Peyer's patch (tissue), 4 donors: ENCODE measurements around the gene IRF9. TPM values are rescaled to one million over a fixed set of nuclear protein-coding genes. Genes with fewer than 3 reads are reported as not detected.

Experiments
- DNase-seq, 3 donors: peaks; one replicate each; pipeline ENCODE4 v3.0.0-alpha.2; 2017 to 2019
- H3K27ac ChIP-seq, 4 donors: fragments of 200-600 bp; sonication (generic); one replicate each; pipeline ENCODE4 v1.5.1; 2016 to 2019
- H3K27me3 ChIP-seq, 2 donors: fragments of 200-600 bp; sonication (generic); one replicate each; pipeline ENCODE4 v1.5.1; 2019
- H3K36me3 ChIP-seq, 3 donors: fragments of 200-600 bp; sonication (generic); one replicate each; pipeline ENCODE4 v1.5.1; 2016 to 2019
- H3K4me1 ChIP-seq, 4 donors: fragments of 200-600 bp; sonication (generic); one replicate each; pipeline ENCODE4 v1.5.1; 2016 to 2019
- H3K4me3 ChIP-seq, 4 donors: fragments of 200-600 bp; sonication (generic); 1 replicate in 3 of 4; 2 replicates in 1 of 4; pipeline ENCODE4 v1.5.1; 2016 to 2019; ENCODE audit warnings: mild to moderate bottlenecking in 1 of 4
- H3K9me3 ChIP-seq, 4 donors: fragments of 200-600 bp; sonication (generic); one replicate each; pipeline ENCODE4 v1.5.1; 2016 to 2019; ENCODE audit warnings: mild to moderate bottlenecking in 1 of 4
- POLR2A ChIP-seq, 2 donors: fragments of 450-650 bp; IDR thresholded peaks; one replicate each; pipeline ENCODE4 v1.5.1; 2017; ENCODE audit warnings: antibody characterized with exemption in 2 of 2, mild to moderate bottlenecking in 2 of 2, moderate library complexity in 2 of 2
- total RNA-seq, 4 donors: library from RNA; depleted of rRNA; stranded (reverse); fragments of >200 nt; gene quantifications; one replicate each; pipeline ENCODE4 v1.1.0, GENCODE V29; 2016
- TF ChIP-seq, protein P1 (sequence below), 6 experiments: fragments of 450-650 bp in 4 of 6; fragments of 200-600 bp in 2 of 6; sonication (generic) in 1 of 6; IDR thresholded peaks; one replicate each; pipeline ENCODE4 v1.5.1; 2017 to 2019; ENCODE audit warnings: antibody characterized with exemption in 6 of 6, mild to moderate bottlenecking in 3 of 6, moderate library complexity in 1 of 6

Gene IRF9
- total RNA-seq, 4 donors from 2014 or later, result 64.1 to 219 (median 80.8) TPM

- DNase-seq, result no peak
- Histone ChIP-seq H3K9me3 (no peaks in the 10 kb centered on the region), H3K4me1 (peaks cover 0 to 3% (median 0%) of the 10 kb centered on the region in 4 donors), H3K27ac (no peak overlapping the region), H3K36me3 (peaks cover 0 to 2% (median 0%) of the 10 kb centered on the region in 3 donors), H3K4me3 (no peak overlapping the region), H3K27me3 (no peaks in the 10 kb centered on the region)
- TF ChIP-seq POLR2A (IDR thresholded peaks at IDR 0.05), result no peak
Measured at GRCh38 chr14:24129410-24129998, 31.6 kb upstream of the IRF9 start.

GRCh38 chr14:24130380-24130716, 30.7 kb upstream of the IRF9 start, which contains the start of gene FITM1:
Gene FITM1 (plus strand): TSS chr14:24130659. CDS start chr14:24131564, 905 bp downstream.
- Histone ChIP-seq H3K9me3 (no peaks in the 10 kb centered on the region), H3K4me3 (no peak within 1 kb of the TSS), H3K27me3 (no peaks in the 10 kb centered on the region), H3K4me1 (peaks cover 0 to 3% (median 2%) of the 10 kb centered on the region in 4 donors), H3K27ac (peak within 1 kb of the TSS in 2 of 4 donors; percentile 10 to 29), H3K36me3 (no peaks in the 10 kb centered on the region)
- TF ChIP-seq, protein P1, sequence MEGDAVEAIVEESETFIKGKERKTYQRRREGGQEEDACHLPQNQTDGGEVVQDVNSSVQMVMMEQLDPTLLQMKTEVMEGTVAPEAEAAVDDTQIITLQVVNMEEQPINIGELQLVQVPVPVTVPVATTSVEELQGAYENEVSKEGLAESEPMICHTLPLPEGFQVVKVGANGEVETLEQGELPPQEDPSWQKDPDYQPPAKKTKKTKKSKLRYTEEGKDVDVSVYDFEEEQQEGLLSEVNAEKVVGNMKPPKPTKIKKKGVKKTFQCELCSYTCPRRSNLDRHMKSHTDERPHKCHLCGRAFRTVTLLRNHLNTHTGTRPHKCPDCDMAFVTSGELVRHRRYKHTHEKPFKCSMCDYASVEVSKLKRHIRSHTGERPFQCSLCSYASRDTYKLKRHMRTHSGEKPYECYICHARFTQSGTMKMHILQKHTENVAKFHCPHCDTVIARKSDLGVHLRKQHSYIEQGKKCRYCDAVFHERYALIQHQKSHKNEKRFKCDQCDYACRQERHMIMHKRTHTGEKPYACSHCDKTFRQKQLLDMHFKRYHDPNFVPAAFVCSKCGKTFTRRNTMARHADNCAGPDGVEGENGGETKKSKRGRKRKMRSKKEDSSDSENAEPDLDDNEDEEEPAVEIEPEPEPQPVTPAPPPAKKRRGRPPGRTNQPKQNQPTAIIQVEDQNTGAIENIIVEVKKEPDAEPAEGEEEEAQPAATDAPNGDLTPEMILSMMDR (IDR thresholded peaks at IDR 0.05), result no peak
- no peak for TF ChIP-seq POLR2A (IDR thresholded peaks at IDR 0.05)
- DNase-seq, result peak in 1 of 3 donors; percentile 18

GRCh38 chr14:24130717-24131548, 30.1 kb upstream of the IRF9 start:
- no peaks in the 10 kb centered on the region for H3K27me3 ChIP-seq
- no peak for DNase-seq
- peak overlapping the region in 2 of 4 donors; percentile 10 to 29 for H3K27ac ChIP-seq
- H3K9me3 ChIP-seq, result no peaks in the 10 kb centered on the region
- H3K4me3 ChIP-seq, result no peak overlapping the region
- H3K36me3 ChIP-seq, result no peaks in the 10 kb centered on the region
- TF ChIP-seq POLR2A (IDR thresholded peaks at IDR 0.05), result no peak
- TF ChIP-seq, protein P1 (IDR thresholded peaks at IDR 0.05), result no peak
- H3K4me1 ChIP-seq, result peaks cover 0 to 7% (median 3%) of the 10 kb centered on the region in 4 donors

DNA sequence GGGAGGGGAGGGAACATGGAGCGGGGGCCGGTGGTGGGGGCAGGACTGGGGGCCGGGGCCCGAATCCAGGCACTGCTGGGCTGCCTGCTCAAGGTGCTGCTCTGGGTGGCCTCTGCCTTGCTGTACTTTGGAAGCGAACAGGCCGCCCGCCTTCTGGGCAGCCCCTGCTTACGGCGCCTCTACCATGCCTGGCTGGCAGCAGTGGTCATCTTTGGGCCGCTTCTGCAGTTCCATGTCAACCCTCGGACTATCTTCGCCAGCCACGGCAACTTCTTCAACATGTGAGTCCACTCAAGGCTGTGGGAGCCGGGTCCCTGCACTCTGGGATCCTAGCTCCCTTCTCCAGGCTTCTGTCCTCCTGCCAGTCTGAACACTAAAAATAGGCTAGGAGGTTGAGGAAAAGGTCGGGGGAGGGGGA, 29.5 kb upstream of the IRF9 start:
- Histone ChIP-seq H3K4me1 (peaks cover 0 to 8% (median 5%) of the 10 kb centered on the region in 4 donors), H3K4me3 (no peak overlapping the region), H3K27ac (peak overlapping the region in 2 of 4 donors; percentile 10 to 29), H3K27me3 (no peaks in the 10 kb centered on the region), H3K36me3 (no peaks in the 10 kb centered on the region), H3K9me3 (no peaks in the 10 kb centered on the region)
- DNase-seq, result peak in 1 of 3 donors; percentile 37
- TF ChIP-seq, protein P1 (IDR thresholded peaks at IDR 0.05), result no peak
- TF ChIP-seq POLR2A (IDR thresholded peaks at IDR 0.05), result no peak

GRCh38 chr14:24132061-24132685, 28.9 kb upstream of the IRF9 start:
- peaks cover 0 to 14% (median 10%) of the 10 kb centered on the region in 4 donors for H3K4me1 ChIP-seq
- no peak overlapping the region for H3K4me3 ChIP-seq
- TF ChIP-seq, protein P1 (IDR thresholded peaks at IDR 0.05), result no peak
- TF ChIP-seq POLR2A (IDR thresholded peaks at IDR 0.05), result no peak
- no peaks in the 10 kb centered on the region for H3K9me3 ChIP-seq
- H3K27me3 ChIP-seq, result no peaks in the 10 kb centered on the region
- peak in 2 of 3 donors; percentile 43 to 61 for DNase-seq
- no peaks in the 10 kb centered on the region for H3K36me3 ChIP-seq
- H3K27ac ChIP-seq, result peak overlapping the region in 1 of 4 donors; percentile 64
